Measurements from ENCODE around the gene VEPH1. TPM values are rescaled to one million over a fixed set of nuclear protein-coding genes. Genes with fewer than 3 reads are reported as not detected.

VEPH1 gene
- total and polyA plus RNA-seq, 3 donors from 2014 or later: 2.7 to 8.1 (median 3.0) TPM

- no peaks in the 10 kb centered on the region for H3K4me1 ChIP-seq
- intact Hi-C loops (cut with DNase I; ENCODE audit: low total_unique reads): no loop called here
- H3K36me3 ChIP-seq (ENCODE audit: low read depth, missing control alignments): no peaks in the 10 kb centered on the region
- DNase-seq: no peak
- no peaks in the 10 kb centered on the region for H3K9me3 ChIP-seq
- 76 to 79% methylated on average over 5 of the region's 5 CpGs for WGBS, 2 donors
- TF ChIP-seq POLR2A (IDR thresholded peaks at IDR 0.05) (no peak), CTCF (IDR thresholded peaks at IDR 0.05) (no peak)
- no peaks in the 10 kb centered on the region for H3K27me3 ChIP-seq
- no peak overlapping the region for H3K4me3 ChIP-seq
- H3K27ac ChIP-seq: no peak overlapping the region
Measured at GRCh38 chr3:157318639-157319288, 184.5 kb downstream of the VEPH1 start.

- Histone ChIP-seq H3K4me1 (no peaks in the 10 kb centered on the region), H3K36me3 (ENCODE audit: low read depth, missing control alignments) (no peaks in the 10 kb centered on the region), H3K4me3 (no peak overlapping the region), H3K27me3 (no peaks in the 10 kb centered on the region), H3K9me3 (no peaks in the 10 kb centered on the region), H3K27ac (no peak overlapping the region)
- intact Hi-C loops (cut with DNase I; ENCODE audit: low total_unique reads): no loop called here
- no peak for DNase-seq
- 91 to 96% methylated on average over 1 of the region's 1 CpG for whole genome bisulfite sequencing, 2 donors
- TF ChIP-seq CTCF (IDR thresholded peaks at IDR 0.05): no peak
- TF ChIP-seq POLR2A (IDR thresholded peaks at IDR 0.05): no peak
Measured at GRCh38 chr3:157317895-157318294, 185.3 kb downstream of the VEPH1 start.

- no peaks in the 10 kb centered on the region for H3K27me3 ChIP-seq
- no peak overlapping the region for H3K27ac ChIP-seq
- no peak for DNase-seq
- TF ChIP-seq CTCF (IDR thresholded peaks at IDR 0.05) (no peak), POLR2A (IDR thresholded peaks at IDR 0.05) (no peak)
- intact Hi-C loops (cut with DNase I; ENCODE audit: low total_unique reads): no loop called here
- H3K4me1 ChIP-seq: no peaks in the 10 kb centered on the region
- no peaks in the 10 kb centered on the region for H3K36me3 ChIP-seq (ENCODE audit: low read depth, missing control alignments)
- no peak overlapping the region for H3K4me3 ChIP-seq
- no peaks in the 10 kb centered on the region for H3K9me3 ChIP-seq
- 59 to 79% methylated on average over 4 of the region's 4 CpGs for WGBS, 2 donors
Measured at GRCh38 chr3:157313186-157313585, 190.0 kb downstream of the VEPH1 start.

GRCh38 chr3:157312376-157312745 lies 190.9 kb downstream of the VEPH1 start:
- Histone ChIP-seq H3K27ac (no peak overlapping the region), H3K4me1 (no peaks in the 10 kb centered on the region), H3K4me3 (no peak overlapping the region), H3K9me3 (no peaks in the 10 kb centered on the region), H3K27me3 (no peaks in the 10 kb centered on the region), H3K36me3 (ENCODE audit: low read depth, missing control alignments) (no peaks in the 10 kb centered on the region)
- intact Hi-C loops (cut with DNase I; ENCODE audit: low total_unique reads): no loop called here
- DNase-seq: no peak
- TF ChIP-seq POLR2A (IDR thresholded peaks at IDR 0.05): no peak
- TF ChIP-seq CTCF (IDR thresholded peaks at IDR 0.05): no peak

Data from testis (tissue), 3 donors.